B cell (primary cell): ENCODE results near the gene EBF3. TPM values are rescaled to one million over a fixed set of nuclear protein-coding genes. Genes with fewer than 3 reads are reported as not detected.

Experiments
- ATAC-seq: fragments of 200-7000 bp; cut with Tn5 transposase; one replicate; pipeline ENCODE4 v1.10.0; 2021; ENCODE audit warnings: low read depth, mild to moderate bottlenecking, moderate number of reproducible peaks, moderate library complexity
- CTCF ChIA-PET: fragments of 350-600 bp; sonication (Branson Sonifier 250); formaldehyde crosslinking; loops from one replicate; lab custom pipeline; 2021; ENCODE audit warnings: antibody characterized with exemption, inconsistent platforms; lab: Charles Lee
- POLR2A ChIA-PET: fragments of 350-600 bp; sonication (Branson Sonifier 250); formaldehyde crosslinking; loops from one replicate; lab custom pipeline; 2021; ENCODE audit warnings: antibody characterized with exemption; lab: Charles Lee
- DNase-seq: peaks from one replicate; pipeline ENCODE4 v3.0.0; 2013
- H2AFZ ChIP-seq: 2 replicates; pipeline ENCODE4 v1.6.1; 2012; ENCODE audit warnings: mild to moderate bottlenecking, low read depth, low read length; ENCODE audit not compliant: insufficient read depth, poor library complexity, severe bottlenecking
- H3K27ac ChIP-seq, 2 donors: 1 replicate in 1 of 2; 2 replicates in 1 of 2; pipeline ENCODE4 v1.5.1; 2012 to 2013; ENCODE audit warnings: low read length in 2 of 2, mild to moderate bottlenecking in 2 of 2, moderate library complexity in 1 of 2
- H3K27me3 ChIP-seq, 4 experiments: fragments of 200-600 bp in 1 of 4; sonication (generic) in 1 of 4; replicated peaks in 1 of 4; 1 replicate in 2 of 4; 2 replicates in 2 of 4; pipeline versions ENCODE4 v1.6.1 to v1.7.0; 2013 to 2016; ENCODE audit warnings: low read length in 3 of 4, mild to moderate bottlenecking in 2 of 4, mixed read lengths in 1 of 4, moderate library complexity in 1 of 4; ENCODE audit not compliant: insufficient read depth in 4 of 4, control insufficient read depth in 3 of 4; ENCODE audit errors: control extremely low read depth in 1 of 4
- H3K36me3 ChIP-seq, 2 experiments: replicated peaks in 1 of 2; 1 replicate in 1 of 2; 2 replicates in 1 of 2; pipeline versions ENCODE4 v1.6.1 to v1.7.1; 2013; ENCODE audit warnings: low read length in 1 of 2; ENCODE audit not compliant: insufficient read depth in 2 of 2, control insufficient read depth in 1 of 2; ENCODE audit errors: control extremely low read depth in 1 of 2, extremely low read depth in 1 of 2
- H3K4me1 ChIP-seq, 2 donors: fragments of 200-600 bp in 1 of 2; sonication (generic) in 1 of 2; 1 replicate in 1 of 2; 2 replicates in 1 of 2; pipeline versions ENCODE4 v1.5.1 to v1.6.1; 2013 to 2017; ENCODE audit warnings: low read length in 2 of 2; ENCODE audit not compliant: control insufficient read depth in 2 of 2, insufficient read depth in 2 of 2
- H3K4me2 ChIP-seq: replicated peaks from 2 replicates; pipeline ENCODE3; 2012; ENCODE audit warnings: mild to moderate bottlenecking, low read depth, low read length; ENCODE audit not compliant: poor library complexity, severe bottlenecking
- H3K4me3 ChIP-seq, 5 experiments: fragments of 200-600 bp in 1 of 5; sonication (generic) in 1 of 5; 1 replicate in 3 of 5; 2 replicates in 2 of 5; pipeline versions ENCODE4 v1.5.1 to v1.7.0; 2011 to 2016; ENCODE audit warnings: low read length in 4 of 5, mild to moderate bottlenecking in 4 of 5, low read depth in 2 of 5, control low read depth in 1 of 5, moderate library complexity in 1 of 5; ENCODE audit not compliant: insufficient read depth in 1 of 5; ENCODE audit errors: control extremely low read depth in 1 of 5, extremely low read depth in 1 of 5
- H3K79me2 ChIP-seq: fragments of 200-600 bp; sonication (generic); one replicate; pipeline ENCODE4 v1.6.0; 2016; ENCODE audit warnings: low read length; ENCODE audit not compliant: control insufficient read depth, insufficient read depth
- H3K9ac ChIP-seq: fragments of 200-600 bp; sonication (generic); 2 replicates; pipeline ENCODE4 v1.6.1; 2017; ENCODE audit warnings: mild to moderate bottlenecking, low read length, moderate library complexity
- H3K9me3 ChIP-seq, 3 donors: one replicate each; pipeline versions ENCODE4 v1.6.1 to v1.7.1; 2013; ENCODE audit warnings: low read length in 2 of 3; ENCODE audit not compliant: control insufficient read depth in 2 of 3, insufficient read depth in 1 of 3; ENCODE audit errors: control extremely low read depth in 1 of 3
- H4K20me1 ChIP-seq: 2 replicates; pipeline ENCODE4 v1.6.0; 2012; ENCODE audit warnings: mild to moderate bottlenecking, low read length; ENCODE audit not compliant: insufficient read depth, control insufficient read depth, poor library complexity, severe bottlenecking
- H3K27ac Mint-ChIP-seq: one replicate; pipeline ENCODE4 v1.8.0; 2021; ENCODE audit warnings: mixed read lengths
- H3K27me3 Mint-ChIP-seq: one replicate; pipeline ENCODE4 v1.8.0; 2021; ENCODE audit warnings: mixed read lengths
- H3K4me1 Mint-ChIP-seq: one replicate; pipeline ENCODE4 v1.8.0; 2021; ENCODE audit warnings: mixed read lengths
- H3K4me3 Mint-ChIP-seq: one replicate; pipeline ENCODE4 v1.8.0; 2021; ENCODE audit warnings: mixed read lengths
- H3K9me3 Mint-ChIP-seq: one replicate; pipeline ENCODE4 v1.8.0; 2022; ENCODE audit warnings: mixed read lengths; ENCODE audit not compliant: insufficient read depth
- CTCF ChIP-seq: fragments of 200-600 bp; IDR thresholded peaks from one replicate; pipeline ENCODE4 v1.8.0; 2022; ENCODE audit warnings: antibody characterized with exemption, mild to moderate bottlenecking
- EZH2 ChIP-seq: IDR thresholded peaks from 2 replicates; pipeline ENCODE4 v1.6.1; 2012; ENCODE audit warnings: borderline replicate concordance, low read depth, mild to moderate bottlenecking, moderate library complexity, low read length; ENCODE audit not compliant: insufficient read depth, poor library complexity, severe bottlenecking
- WGBS: methylation state at CpG from one replicate; pipeline ENCODE4 v1.1.5; 2013; ENCODE audit warnings: missing lambda C conversion rate; ENCODE audit not compliant: insufficient coverage; 5-methylcytosine and 5-hydroxymethylcytosine counted together
- intact Hi-C: fragments of 100-400 bp; cut with micrococcal nuclease; formaldehyde crosslinking; loops from one replicate; pipeline ENCODE4 v1.10.0; 2022
- polyA plus RNA-seq: library from polyadenylated mRNA; depleted of rRNA; stranded (reverse); fragments of >200 nt; gene quantifications from 2 replicates; pipeline ENCODE4 v1.2.3, GENCODE V29; 2012
- total RNA-seq, 2 donors: library from RNA; stranded (reverse); fragments of 120-200 nt in 1 of 2; gene quantifications; 1 replicate in 1 of 2; 2 replicates in 1 of 2; pipeline versions ENCODE4 v1.2.3 to v1.2.4, GENCODE V29; 2013 to 2022

The EBF3 gene
- total and polyA plus RNA-seq, 2 donors (not counting 1 experiment from before 2014, with no cell fraction given), result not detected

- CTCF ChIA-PET, result interaction anchor here (1.4 kb wide), 1 partner anchor 8 kb away, joined by 3 read pairs; no protein-coding TSS in a partner anchor
- no peak overlapping the region for H3K4me3 ChIP-seq
- H3K9ac ChIP-seq, result no peak overlapping the region
- H3K9me3 ChIP-seq, result no peaks in the 10 kb centered on the region
- Mint-ChIP-seq H3K4me1 (no peaks in the 10 kb centered on the region), H3K27me3 (peaks cover 4% of the 10 kb centered on the region), H3K9me3 (no peaks in the 10 kb centered on the region), H3K27ac (no peak overlapping the region), H3K4me3 (no peak overlapping the region)
- intact Hi-C loops, result no loop called here
- no peaks in the 10 kb centered on the region for H3K4me1 ChIP-seq
- TF ChIP-seq EZH2 (no peak), CTCF (no peak)
- H3K4me2 ChIP-seq, result no peak overlapping the region
- no peak for ATAC-seq
- POLR2A ChIA-PET, result no interaction called here
- no peaks in the 10 kb centered on the region for H3K79me2 ChIP-seq
- no peak for DNase-seq
- H3K27ac ChIP-seq, result no peak overlapping the region
- H2AFZ ChIP-seq, result no peak overlapping the region
- H3K36me3 ChIP-seq, result no peaks in the 10 kb centered on the region
- WGBS, result 90% methylated on average over 11 of the region's 11 CpGs
- H3K27me3 ChIP-seq, result peaks cover 0 to 3% (median 0%) of the 10 kb centered on the region in 4 experiments
- H4K20me1 ChIP-seq, result no peaks in the 10 kb centered on the region
Observed at GRCh38 chr10:129896860-129897200, 67.2 kb downstream of the EBF3 start.

- intact Hi-C loops, result no loop called here
- Mint-ChIP-seq H3K9me3 (no peaks in the 10 kb centered on the region), H3K4me1 (no peaks in the 10 kb centered on the region), H3K27ac (no peak overlapping the region), H3K4me3 (no peak overlapping the region), H3K27me3 (peaks cover under 1% of the 10 kb centered on the region)
- DNase-seq (no peak), ATAC-seq (no peak)
- H3K36me3 ChIP-seq, result no peaks in the 10 kb centered on the region
- no peak for TF ChIP-seq CTCF
- no peak for TF ChIP-seq EZH2
- peaks cover 0 to 3% (median 0%) of the 10 kb centered on the region in 4 experiments for H3K27me3 ChIP-seq
- H3K9ac ChIP-seq, result no peak overlapping the region
- WGBS, result 93% methylated on average over 23 of the region's 36 CpGs
- H3K4me2 ChIP-seq, result no peak overlapping the region
- no peaks in the 10 kb centered on the region for H3K4me1 ChIP-seq
- H2AFZ ChIP-seq, result no peak overlapping the region
- ChIA-PET CTCF (no interaction called here), POLR2A (no interaction called here)
- H4K20me1 ChIP-seq, result no peaks in the 10 kb centered on the region
- H3K79me2 ChIP-seq, result no peaks in the 10 kb centered on the region
- no peak overlapping the region for H3K27ac ChIP-seq
- H3K9me3 ChIP-seq, result no peaks in the 10 kb centered on the region
- H3K4me3 ChIP-seq, result no peak overlapping the region
Observed at GRCh38 chr10:129896136-129896859, 67.8 kb downstream of the EBF3 start.
